Measurements from ENCODE around the gene SLC45A3.
A peak's percentile ranks its signal among the peaks of the same experiment; 100 is the strongest.

Gene SLC45A3

GRCh38 chr1:205632669-205633169 lies 47.6 kb downstream of the SLC45A3 start:
- no peak for DNase-seq

GRCh38 chr1:205631768-205632668 lies 48.3 kb downstream of the SLC45A3 start, which contains the start of gene ELK4:
Gene ELK4, minus strand, starts transcription at chr1:205632011. Its CDS starts 8,129 bp downstream, at chr1:205623882.
- peak; percentile 90 for DNase-seq

GRCh38 chr1:205631010-205631767 lies 49.1 kb downstream of the SLC45A3 start:
- DNase-seq: peak; percentile 89

GRCh38 chr1:205630651-205631009 lies 49.7 kb downstream of the SLC45A3 start:
- no peak for DNase-seq

- DNase-seq: no peak
Measured at GRCh38 chr1:205630241-205630640, 50.1 kb downstream of the SLC45A3 start.

GRCh38 chr1:205629751-205630150 lies 50.6 kb downstream of the SLC45A3 start:
- DNase-seq: no peak

- DNase-seq: no peak
Measured at GRCh38 chr1:205627956-205628355, 52.4 kb downstream of the SLC45A3 start.

- DNase-seq: no peak
Measured at GRCh38 chr1:205626216-205626615, 54.1 kb downstream of the SLC45A3 start.

GRCh38 chr1:205623646-205624045 lies 56.7 kb downstream of the SLC45A3 start:
- DNase-seq: no peak

GRCh38 chr1:205620269-205620668 lies 60.0 kb downstream of the SLC45A3 start:
- DNase-seq: no peak

GRCh38 chr1:205619376-205619775 lies 60.9 kb downstream of the SLC45A3 start:
- DNase-seq: no peak

- DNase-seq: no peak
Measured at GRCh38 chr1:205616563-205617293, 63.6 kb downstream of the SLC45A3 start.

- no peak for DNase-seq
Measured at GRCh38 chr1:205615789-205616188, 64.5 kb downstream of the SLC45A3 start.

GRCh38 chr1:205613854-205614412 lies 66.4 kb downstream of the SLC45A3 start:
- DNase-seq: no peak

GRCh38 chr1:205612556-205612955 lies 67.8 kb downstream of the SLC45A3 start:
- DNase-seq: no peak

- DNase-seq: no peak
Measured at GRCh38 chr1:205612104-205612503, 68.2 kb downstream of the SLC45A3 start.

- DNase-seq: no peak
Measured at GRCh38 chr1:205610901-205611466, 69.3 kb downstream of the SLC45A3 start.

- DNase-seq: no peak
Measured at GRCh38 chr1:205610036-205610435, 70.3 kb downstream of the SLC45A3 start.
